Measurements from ENCODE around the gene LMNA.
"Not testable (repeated sequence)": the region's sequence is repeated elsewhere in the genome, so short reads cannot be mapped to it uniquely, and the experiment has no call there.

LMNA gene

DNA sequence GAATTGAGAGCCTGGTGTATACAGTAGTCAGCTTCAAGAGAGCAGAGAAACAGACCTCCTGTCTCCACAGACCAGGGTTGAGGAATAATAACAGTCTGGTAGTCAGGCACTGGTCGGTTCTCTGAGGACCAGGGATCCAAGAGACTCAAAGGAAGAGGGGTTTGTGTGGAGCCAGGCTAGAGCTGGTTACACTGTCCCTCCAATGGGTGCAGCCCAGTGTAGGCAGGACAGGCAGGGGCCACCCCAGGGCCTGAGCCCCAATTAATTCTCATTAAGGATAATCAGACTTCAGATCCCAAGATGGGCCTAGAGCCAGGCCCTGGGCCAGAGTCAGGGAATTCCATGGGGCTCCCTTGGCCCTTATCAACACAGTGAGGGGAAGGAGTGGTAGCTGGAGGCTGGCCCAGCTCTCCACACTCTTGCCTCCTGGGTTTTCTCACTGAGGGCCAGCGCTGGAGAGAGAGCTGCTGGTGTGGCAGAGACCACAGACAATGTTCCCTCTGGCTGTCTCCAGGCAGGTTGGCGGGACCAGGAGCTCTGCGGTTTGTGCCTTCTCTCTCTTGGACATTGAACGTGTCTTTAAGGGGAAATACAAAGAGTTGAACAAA lies 48.0 kb downstream of the LMNA start:
- DNase-seq (ENCODE audit: low read depth in 2 of 2), result no peak

DNA sequence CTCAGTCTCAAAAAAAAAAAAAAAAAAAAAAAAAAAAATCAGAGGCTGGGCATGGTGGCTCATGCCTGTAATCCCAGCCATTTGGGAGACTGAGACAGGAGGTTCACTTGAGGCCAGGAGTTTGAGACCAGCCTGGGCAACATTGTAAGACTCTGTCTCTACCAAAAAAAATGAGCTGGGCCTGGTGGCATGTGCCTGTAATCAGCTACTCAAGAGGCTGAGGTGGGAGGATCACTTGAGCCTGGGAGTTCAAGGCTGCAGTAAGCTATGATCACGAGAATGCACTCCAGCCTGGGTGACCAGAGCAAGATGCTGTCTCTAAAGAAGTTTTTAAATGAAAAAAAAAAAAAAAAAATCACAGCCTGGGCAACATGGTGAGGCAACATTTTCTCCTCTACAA lies 49.2 kb downstream of the LMNA start:
- no peak for DNase-seq (ENCODE audit: low read depth in 2 of 2)

DNA sequence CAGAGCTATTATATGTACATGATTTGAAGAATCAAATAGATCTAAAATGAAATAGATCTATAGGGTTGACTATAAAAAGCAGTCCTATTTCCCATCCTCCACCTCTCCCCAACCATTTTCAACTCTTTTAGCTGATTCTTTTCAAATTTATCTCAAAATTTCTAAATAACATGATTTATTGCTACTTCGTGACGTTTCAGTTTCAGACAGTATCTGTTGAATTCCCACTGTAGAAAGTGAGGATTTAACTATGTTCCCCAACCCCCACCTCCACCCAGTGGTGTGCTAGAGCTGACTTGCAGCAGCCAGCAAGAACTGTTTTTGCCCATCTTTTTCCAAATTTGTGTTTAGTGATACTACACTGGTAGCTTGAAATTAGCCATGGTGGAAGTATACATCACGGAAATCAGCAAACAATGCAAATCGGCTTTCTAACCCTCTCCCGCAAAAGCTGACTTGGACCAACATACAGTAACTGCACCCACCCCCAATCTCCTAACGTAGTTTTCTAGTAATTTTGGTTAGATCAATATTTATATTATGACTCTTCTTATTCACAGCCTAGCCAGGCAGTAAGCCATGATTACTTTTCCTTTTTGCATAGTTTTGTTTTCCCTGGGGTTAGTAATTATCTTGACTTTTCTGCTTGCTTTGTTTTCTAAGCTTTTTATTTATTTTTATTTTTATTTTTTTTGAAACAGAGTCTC lies 49.8 kb downstream of the LMNA start:
- no peak for DNase-seq (ENCODE audit: low read depth in 2 of 2)

DNA sequence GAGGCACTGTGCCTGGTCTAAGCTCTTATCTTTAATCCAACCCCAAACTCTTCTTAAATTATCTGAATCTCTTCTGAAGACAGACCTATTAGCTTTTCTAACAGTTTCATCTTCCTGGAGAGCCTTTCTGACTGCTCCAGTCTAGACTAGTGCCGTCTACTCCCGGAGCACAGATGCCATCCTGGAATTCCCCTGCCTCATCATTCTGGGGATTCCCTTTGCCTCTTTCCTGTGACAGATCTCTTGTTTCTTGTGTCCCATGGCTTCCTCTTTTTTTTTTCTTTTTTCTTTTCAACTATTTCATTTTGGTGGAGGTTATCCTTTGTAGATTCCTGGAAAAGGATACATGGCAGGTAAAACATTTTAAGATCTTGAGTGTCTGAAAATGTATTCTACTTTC lies 50.6 kb downstream of the LMNA start:
- DNase-seq (ENCODE audit: low read depth in 2 of 2), result no peak

DNA sequence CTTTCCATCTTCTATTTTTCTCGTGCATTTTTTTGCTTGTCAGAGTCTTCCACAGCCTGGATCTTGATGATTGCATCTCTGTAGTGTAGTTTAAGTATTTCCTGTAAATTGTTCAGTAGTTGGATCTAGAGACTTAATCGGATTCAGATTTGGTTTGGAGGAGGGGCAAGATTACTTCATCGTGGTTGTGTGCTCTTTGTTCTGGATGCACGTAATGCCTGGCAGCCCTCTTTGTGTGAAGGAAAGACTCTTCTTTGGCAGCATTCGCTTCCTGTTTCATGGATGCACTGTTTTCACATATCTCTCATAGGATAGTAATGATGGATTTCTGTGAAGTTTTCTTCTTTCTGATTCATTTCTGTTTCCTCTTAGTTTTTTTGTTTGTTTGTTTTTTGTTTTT lies 53.0 kb downstream of the LMNA start:
- no peak for DNase-seq (ENCODE audit: low read depth in 2 of 2)

DNA sequence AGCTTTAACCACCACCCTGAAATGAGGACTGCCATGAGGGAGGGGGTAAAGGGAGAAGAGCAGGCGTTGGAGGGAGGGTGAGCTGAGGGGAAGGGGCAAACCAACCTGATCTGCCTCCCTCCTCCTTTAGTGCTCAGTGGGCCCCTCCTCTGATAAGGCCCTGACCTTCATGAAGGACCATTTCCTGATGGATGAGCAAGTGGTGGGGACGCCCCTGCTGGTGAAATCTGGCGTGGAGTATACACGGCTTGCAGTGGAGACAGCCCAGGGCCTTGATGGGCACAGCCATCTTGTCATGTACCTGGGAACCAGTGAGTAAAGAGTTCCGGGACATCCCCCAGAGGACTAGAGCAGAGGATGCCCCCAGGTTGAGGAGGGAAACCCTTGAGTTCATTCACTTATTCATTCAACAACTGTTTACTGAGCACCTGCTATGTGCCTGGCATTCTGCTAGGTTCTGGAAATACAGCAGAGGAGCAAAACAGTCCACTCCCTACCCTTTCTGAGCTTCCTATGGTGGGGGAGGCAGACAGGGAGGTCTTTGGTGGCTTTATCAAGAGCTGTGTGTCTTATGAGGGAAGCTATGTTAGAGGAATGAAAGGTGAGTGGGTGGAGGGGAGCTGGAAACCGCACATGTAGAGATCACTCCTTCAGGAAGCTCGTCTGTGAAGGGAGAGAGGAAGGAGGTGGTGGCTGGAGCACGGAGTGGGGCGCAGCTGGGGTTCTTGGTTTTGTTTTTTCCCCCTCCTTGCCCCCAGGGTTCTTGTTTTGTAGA lies 58.4 kb downstream of the LMNA start:
- DNase-seq (ENCODE audit: low read depth in 2 of 2), result no peak

DNA sequence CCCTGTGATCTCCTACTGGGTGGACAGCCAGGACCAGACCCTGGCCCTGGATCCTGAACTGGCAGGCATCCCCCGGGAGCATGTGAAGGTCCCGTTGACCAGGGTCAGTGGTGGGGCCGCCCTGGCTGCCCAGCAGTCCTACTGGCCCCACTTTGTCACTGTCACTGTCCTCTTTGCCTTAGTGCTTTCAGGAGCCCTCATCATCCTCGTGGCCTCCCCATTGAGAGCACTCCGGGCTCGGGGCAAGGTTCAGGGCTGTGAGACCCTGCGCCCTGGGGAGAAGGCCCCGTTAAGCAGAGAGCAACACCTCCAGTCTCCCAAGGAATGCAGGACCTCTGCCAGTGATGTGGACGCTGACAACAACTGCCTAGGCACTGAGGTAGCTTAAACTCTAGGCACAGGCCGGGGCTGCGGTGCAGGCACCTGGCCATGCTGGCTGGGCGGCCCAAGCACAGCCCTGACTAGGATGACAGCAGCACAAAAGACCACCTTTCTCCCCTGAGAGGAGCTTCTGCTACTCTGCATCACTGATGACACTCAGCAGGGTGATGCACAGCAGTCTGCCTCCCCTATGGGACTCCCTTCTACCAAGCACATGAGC lies 62.2 kb downstream of the LMNA start:
- DNase-seq (ENCODE audit: low read depth in 2 of 2), result no peak

DNA sequence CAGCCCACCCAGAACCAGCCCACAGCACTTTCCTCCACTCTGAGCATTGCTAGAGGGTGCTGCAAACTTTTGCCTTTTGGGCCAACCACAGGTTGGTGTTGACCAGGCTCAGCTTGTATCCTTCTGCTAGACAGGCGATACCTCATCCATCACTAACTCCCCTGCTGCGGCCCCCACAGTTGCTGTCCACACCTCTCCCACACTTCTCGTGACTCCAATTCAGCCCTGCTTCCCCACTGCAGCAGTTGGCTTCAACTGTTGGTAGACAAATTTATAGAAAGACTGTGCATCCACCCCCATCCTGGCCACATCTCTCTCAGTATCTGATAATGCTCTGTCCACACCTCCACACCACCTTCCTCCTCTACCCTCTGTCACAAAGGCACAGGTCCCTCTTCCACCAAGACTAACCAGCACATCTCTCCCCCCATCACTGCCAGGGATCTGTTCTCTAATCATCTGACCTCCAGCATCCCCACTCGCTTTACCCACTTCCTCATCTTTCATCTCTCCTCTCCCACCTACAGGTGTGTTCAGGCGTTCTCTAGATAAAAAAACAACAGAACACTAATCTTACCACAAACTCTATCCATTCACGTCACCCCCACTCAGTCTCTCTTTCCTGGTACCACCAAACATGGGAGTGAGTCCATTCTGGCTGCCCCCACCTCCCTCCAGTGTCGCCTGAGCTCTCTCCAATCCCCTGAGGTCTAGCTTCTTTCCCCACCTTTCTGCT lies 63.6 kb downstream of the LMNA start:
- DNase-seq (ENCODE audit: low read depth in 2 of 2), result no peak

DNA sequence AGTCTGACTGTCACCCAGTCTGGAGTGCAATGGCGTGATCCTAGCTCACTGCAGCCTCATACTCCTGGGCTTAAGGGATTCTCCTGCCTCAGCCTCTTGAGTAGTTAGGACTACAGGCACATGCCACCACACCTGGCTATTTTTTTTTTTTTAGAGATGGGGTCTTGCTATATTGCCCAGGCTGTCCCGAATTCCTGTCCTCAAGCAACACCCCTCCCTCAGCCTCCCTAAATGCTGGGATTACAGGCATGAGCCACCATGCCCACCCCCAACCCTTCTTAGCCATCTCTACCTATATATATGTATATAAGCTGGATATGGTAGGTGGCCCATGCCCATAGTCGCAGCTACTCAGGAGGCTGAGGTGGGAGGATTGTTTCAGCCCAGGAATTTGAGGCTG lies 66.0 kb downstream of the LMNA start:
- no peak for DNase-seq (ENCODE audit: low read depth in 2 of 2)

DNA sequence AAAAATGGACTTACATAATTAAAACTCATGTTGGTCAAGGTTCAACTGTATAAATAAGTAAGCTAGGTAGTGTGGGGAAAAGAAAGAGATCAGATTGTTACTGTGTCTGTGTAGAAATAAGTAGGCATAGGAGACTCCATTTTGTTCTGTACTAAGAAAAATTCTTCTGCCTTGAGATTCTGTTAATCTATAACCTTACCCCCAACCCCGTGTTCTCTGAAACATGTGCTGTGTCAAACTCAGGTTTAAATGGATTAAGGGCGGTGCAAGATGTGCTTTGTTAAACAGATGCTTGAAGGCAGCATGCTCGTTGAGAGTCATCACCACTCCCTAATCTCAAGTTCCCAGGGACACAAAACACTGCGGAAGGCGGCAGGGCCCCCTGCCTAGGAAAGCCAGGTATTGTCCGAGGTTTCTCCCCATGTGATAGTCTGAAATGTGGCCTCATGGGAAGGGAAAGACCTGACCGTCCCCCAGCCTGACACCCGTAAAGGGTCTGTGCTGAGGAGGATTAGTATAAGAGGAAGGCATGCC lies 66.9 kb downstream of the LMNA start:
- DNase-seq (ENCODE audit: low read depth in 2 of 2), result not testable (repeated sequence)

DNA sequence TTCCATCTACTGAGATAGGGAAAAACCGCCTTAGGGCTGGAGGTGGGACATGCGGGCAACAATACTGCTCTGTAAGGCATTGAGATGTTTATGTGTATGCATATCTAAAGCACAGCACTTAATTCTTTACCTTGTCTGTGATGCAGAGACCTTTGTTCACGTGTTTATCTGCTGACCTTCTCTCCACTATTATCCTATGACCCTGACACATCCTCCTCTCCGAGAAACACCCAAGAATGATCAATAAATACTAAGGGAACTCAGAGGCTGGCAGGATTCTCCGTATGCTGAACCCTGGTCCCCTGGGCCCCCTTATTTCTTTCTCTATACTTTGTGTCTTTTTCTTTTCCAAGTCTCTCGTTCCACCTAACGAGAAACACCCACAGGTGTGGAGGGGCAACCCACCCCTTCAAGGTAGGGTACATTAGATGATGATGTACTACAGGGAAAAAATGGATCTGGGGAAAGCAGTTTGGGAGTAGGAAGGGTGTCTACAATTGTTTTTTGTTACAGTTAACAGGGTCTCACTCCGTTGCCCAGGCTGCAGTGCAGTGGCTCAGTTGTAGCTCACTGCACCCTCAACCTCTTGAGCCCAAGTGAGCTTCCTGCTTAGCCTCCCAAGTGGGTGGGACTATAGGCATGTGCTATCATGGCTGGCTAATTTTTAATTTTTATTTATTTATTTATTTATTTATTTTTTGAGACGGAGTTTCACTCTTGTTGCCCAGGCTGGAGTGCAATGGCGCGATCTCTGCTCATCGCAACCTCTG lies 67.7 kb downstream of the LMNA start:
- DNase-seq (ENCODE audit: low read depth in 2 of 2), result not testable (repeated sequence)

DNA sequence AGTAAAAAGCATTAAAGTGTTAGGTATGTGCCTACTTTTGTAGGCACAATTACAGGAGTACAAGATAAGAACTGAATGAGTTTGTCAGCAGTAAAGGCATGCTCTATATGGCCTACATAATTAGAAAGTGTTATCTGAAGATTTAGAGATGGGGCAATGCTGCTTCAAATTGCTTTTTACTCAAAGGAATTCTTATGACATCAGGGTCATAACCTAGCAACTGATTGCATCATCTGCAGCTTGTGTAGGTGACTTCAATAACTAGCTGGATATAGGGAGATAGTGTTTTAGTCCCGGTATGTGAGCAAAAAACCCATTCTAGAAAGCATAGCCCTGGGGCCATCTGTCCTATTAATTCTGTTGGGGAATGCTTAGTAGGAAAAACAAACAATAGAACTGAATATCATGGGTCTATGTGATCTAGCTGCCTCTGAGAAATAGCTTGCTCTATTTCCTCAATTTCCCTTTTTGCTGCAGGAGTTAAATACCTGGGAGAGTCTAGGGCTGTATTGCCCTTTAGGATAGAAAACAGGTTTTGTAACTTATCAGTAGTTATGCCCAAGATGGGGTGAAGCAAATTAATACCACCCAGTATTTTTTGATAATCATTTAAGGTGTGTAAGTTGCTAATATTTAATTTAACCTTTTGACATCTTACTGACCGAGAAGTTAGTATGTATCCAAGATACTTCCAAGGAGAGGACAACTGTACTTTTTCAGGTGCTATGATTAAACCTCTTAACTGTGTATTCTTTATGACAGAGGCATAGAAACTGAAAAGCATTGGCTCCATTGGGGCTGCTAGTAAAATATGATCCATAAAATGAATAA lies 72.1 kb downstream of the LMNA start:
- DNase-seq (ENCODE audit: low read depth in 2 of 2), result not testable (repeated sequence)
